Measurements from ENCODE around the gene NRXN2.

Gene NRXN2

GRCh38 chr11:64743591-64744543 is 20.9 kb upstream of the NRXN2 start, which contains the start of gene RASGRP2:
Gene RASGRP2 (minus strand): TSS chr11:64744142. CDS start chr11:64742866, 1,276 bp downstream.
- peak; percentile 66 for DNase-seq (ENCODE audit: low read depth)

GRCh38 chr11:64742889-64743590 is 20.0 kb upstream of the NRXN2 start:
- peak; percentile 52 for DNase-seq (ENCODE audit: low read depth)

GRCh38 chr11:64742087-64742888 is 19.3 kb upstream of the NRXN2 start:
- DNase-seq (ENCODE audit: low read depth) = no peak

DNA sequence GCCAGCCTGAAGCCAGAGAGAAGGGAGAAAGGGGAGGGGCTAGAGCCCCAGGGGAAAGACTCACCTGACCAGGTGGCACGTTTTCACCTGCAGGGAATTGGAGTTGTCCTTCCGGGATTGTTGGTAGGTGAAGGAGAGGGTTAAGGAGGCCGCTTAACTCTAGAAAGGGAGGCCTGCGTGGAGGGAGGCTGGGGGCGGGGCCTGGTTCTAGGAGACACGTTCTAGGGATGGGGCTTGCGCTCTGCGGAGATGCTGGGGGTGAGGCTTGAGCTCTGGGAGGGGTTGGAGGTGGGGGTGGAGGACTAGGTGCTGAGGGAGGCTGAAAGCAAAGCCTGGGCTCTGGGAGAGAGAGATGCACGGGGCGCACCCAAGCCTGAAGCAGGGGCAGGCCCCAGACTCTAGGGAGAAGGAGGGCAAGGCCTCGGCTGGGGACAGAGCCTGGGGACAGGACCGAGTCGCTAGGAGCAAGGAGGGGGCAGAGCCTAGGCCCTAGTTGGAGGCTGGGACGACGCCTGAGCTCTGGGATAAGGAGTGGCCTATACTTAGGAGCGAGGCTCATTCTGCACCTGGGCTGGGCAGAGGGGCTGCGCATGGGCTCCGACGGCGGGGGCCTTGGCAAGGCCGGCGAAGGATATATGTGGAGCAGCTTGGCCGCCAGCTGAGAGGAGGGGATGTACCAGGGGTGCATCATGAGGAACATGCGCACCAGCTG is 18.5 kb upstream of the NRXN2 start:
- no peak for DNase-seq (ENCODE audit: low read depth)

DNA sequence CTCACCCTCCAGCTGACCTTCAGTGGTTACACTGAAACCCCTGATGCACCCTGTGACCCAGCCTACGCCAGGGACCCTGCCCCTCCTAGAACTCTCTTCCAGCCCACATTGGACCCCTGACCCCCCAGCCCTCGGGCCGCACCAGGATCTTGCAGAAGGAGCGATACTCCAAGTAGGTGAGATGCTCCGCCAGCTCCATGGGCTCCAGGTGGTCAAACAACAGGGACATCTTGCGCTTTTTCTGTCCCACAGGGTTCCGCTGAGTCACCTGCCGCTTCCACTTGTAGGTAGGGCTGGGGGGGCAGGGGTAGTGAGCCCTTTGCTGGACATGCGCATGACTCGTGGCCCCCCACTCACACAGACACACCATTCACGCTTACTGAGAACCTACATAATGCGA is 16.9 kb upstream of the NRXN2 start:
- DNase-seq (ENCODE audit: low read depth) = no peak

DNA sequence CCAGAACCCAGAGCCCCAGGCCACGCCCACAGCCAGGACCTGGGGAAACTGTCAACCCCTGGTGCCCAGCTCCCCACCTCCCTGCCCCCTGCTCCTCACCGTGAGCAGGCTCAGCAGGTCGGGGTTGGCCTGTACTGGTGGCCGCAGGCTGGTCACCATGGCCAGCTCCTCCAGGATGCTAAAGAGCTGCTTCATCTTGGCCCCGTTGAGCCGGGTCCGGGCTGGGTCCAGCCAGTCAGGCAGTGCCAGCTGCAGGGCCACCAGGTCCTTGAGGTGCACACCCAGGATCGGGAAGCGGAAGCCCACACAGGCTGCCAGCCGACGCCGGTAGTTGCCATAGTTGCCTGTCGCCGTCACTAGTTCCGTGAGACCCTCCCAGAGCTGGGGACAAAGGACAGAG is 13.7 kb upstream of the NRXN2 start:
- DNase-seq (ENCODE audit: low read depth) = no peak

DNA sequence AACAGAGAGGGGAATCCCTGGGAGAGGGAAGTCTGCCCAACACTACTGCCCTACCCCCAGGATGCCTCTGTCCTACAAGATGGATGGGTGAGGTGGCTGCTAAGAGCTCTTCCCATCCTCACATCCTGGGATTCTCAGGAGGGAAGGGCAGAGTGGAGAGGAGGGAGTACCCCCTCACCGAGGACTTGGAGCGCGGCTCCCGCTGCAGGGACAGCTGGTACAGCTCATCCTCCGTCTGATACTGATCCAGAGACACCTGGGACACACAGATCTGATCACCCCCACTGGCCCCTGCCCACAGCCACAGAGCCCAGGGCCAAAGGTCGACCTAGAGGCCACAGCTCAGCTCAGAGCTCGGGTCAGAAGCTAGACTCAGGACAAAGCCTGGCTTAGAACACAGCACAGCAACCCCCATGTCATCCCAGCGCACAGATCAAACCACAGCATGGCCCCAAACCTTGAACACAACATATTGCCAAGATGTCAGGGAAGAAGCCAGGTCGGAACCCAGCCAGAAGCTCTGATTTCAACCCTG is 12.8 kb upstream of the NRXN2 start:
- DNase-seq (ENCODE audit: low read depth) = no peak

DNA sequence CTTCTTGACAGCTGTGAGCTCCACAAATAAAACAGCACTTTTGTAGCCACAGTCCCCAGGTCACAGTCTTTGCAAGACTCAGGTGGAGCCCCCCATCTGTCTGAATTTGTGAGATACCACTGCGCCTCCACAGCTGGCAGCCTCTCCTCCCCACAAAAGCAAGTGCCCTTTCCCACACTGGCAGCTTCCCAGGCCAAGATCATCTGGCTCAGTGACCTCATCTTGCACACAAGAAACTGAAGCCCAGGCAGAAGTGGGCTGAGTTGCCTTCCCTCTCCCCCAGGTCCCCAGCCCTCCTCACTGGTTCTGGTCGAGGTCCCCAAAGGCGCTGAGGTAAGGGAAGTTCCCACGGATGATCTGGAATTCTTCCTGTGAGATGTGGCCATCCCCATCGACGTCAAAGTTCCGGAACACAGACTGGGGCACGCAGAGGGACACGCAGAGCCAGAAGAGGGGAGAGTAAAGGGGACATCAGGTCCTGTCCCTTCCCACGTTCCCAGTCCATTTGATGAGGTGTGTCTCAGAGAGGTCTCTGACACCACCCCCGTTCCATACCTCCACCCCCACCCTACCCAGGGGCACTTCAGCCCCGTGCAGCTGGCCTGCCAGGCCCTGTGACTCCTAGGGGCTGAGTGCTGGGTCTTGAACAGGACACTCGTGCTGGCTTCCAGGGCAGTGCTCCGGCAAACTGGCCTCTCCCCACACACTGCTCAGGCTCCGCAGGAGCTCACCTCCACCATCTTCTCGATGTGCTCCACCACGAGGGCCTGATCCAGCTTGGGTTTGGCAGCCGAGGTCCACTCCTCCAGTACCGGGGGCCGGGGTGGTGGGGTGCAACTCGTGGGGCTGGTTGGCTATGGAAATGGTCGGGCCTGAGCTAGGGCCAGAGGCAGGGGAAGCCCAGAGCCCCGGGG is 12.1 kb upstream of the NRXN2 start:
- DNase-seq (ENCODE audit: low read depth) = no peak

DNA sequence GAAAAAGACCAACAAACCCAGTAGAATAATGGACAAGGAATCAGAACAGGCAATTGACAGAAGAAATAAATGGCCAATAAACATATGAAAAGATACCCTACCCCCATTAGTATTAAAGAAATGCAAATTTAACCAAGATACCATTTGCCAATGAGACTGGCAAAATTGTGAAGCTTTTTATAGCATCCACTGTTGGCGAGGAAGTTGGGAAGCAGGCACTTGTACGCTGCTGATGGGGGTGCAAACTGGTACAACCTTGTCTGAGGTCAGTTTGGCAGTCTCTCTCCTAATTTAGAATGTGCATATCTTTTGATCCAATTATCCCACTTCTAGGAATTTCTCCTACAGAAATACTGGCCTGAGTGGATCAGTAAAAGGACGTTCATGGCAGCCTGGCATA is 8.6 kb upstream of the NRXN2 start:
- no peak for DNase-seq (ENCODE audit: low read depth)

DNA sequence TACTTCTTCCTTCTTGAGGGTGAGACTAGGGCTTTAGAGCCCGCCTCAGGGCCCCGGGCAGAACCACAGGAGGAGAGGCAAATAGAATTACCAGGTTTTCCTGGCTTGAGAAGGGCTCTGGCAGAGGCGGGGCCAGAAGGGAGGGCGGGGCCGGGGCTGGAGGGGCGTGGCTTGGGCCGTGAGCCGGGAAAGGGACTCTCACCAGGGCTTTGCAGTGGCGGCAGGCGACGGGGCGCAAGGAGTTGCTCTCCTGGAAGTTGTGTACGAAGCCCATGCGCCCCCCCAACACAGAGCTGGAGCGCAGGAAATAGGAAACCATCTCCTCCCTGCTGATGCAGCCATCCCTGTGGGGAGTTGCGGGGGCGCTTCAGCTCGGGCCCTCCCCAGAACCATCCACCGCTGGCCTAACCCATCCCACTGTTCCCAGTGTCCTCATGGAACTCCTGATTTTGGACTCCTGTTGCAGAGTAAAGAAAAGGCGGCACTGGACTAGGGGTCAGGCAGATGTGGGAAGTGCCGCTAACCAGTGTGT is 6.9 kb upstream of the NRXN2 start:
- DNase-seq (ENCODE audit: low read depth) = no peak

GRCh38 chr11:64728757-64729365 is 5.9 kb upstream of the NRXN2 start:
- DNase-seq (ENCODE audit: low read depth) = no peak

DNA sequence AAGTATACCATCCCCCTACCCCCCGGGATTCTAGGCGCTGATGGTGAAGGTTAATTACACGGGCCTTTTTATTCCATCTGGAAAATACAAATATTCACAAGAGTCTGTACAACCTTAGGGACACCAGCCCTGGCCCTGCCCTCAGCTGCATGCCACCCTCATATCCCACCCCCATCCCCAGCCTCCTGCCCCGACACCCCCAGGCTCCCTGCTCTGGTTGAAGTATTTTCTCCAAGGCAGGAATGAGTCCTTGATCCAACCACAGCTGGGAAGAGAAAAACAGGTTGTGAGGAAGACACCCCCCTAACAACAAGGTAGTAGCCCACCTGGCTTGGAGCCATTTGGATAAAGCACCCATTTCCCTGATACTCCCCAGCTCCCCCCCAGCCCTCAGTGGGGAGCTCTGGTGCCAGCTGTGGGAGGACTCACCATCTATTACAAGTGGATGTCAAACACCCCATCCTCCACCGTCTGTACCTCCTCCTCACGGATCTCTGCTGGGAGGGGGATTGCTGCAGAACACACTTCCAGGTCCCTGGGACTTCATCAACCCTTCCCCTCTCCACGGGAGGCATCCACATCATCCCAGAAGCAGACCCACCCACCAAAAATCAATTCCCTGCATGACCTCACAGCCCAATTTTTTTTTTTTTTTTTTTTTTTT is 4.0 kb upstream of the NRXN2 start:
- DNase-seq (ENCODE audit: low read depth) = no peak

- DNase-seq (ENCODE audit: low read depth) = no peak
Measured at GRCh38 chr11:64726211-64726641, 3.2 kb upstream of the NRXN2 start.

DNA sequence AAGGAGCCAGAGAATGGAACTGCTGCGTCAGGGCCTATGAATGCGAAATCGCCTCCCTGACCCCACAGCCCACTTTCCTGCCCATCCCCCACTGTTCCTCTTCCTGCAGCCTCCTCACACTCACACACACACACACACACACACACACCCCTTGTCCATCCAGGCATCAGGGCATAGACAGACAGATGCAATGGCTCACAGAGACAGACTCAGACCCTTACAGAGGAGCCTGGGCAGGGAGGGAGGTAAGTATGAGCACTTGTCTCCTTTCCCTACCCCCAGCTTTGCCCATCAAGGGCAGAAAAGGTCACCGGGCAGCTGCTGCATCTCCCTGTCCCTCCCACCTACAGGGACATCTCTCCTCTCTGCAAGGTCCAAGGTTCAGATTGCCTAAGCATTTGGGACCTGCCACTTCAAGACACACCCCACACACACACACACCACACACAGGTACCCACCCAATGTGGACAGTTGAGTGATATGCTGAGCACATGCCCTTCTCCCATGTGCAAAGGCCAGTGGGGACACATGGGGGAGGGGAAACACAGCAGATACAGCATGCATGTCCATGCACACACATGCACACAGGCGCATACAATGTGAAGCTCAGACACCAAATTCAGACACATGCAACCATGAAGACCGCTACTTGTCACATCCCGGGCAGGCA is 2.0 kb upstream of the NRXN2 start:
- DNase-seq (ENCODE audit: low read depth) = no peak

DNA sequence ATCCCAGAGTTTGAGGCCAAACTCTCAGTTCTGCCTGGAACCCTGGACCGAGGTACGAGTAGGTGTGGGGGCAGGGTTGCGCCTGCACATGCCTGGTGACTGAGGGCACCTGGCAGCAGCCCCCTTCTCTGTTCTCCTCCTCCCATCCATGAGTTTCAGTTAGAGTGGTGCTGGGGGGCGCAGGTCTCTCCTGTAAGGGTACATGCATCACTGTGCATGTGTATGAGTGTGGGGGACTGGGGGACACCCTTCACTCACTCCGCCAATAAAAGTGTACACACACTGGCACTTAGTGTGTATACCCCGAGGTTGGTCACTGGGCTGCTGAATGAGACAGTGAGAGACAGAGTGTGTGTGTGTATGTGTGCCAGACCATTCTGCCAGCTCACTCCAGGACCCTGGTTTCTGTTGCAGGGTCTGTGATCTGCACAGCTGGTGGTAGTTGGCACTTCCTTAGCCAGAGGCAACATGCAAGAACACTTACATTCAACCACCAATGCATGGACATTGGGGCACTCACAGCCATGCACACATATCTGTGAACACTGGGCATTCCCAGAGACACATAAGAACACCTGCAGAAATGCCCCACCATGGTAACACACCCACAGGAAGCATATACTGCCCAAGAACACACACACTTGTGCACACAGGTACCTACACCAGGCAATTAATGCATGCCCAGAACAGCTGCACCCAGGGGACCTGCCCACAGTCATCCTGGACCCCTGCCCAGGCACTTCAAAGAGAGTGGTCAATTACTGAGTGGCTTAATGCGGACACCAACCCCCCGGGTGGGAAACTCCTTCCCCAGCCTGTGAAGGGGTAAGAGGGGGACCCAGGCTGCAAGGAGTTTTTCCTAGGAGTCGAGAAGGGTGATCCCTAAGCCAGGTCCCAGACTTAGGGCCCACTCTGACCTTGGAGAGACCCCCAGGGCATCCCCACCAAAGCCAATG is 1.2 kb upstream of the NRXN2 start:
- DNase-seq (ENCODE audit: low read depth) = no peak

GRCh38 chr11:64722141-64723065 is 594 bp downstream of the NRXN2 start:
- DNase-seq (ENCODE audit: low read depth) = no peak
